ENCODE results near the gene RHOD.

DNA sequence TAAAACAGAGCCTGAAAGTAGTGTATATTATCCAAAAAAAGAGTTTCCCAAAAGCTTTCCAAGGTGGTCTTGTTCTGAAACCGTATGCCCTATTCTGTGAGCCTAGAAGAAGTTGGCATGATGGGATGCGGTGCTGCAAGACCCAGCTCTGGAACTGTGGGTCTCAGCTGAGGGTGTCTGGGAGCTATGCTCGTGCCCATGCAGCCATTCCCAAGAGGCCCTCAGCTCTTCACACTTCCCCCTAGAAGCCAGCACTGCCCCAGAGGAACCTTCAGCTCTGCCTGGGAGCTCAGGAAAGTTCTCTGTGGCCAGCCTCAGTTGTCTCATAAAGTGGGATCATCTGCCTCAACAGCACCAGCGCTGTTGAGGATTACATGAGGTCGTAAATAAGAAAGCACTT, 40.1 kb upstream of the RHOD start:
- TF ChIP-seq POLR2A (IDR thresholded peaks at IDR 0.05) = no peak
- TF ChIP-seq, protein P1, sequence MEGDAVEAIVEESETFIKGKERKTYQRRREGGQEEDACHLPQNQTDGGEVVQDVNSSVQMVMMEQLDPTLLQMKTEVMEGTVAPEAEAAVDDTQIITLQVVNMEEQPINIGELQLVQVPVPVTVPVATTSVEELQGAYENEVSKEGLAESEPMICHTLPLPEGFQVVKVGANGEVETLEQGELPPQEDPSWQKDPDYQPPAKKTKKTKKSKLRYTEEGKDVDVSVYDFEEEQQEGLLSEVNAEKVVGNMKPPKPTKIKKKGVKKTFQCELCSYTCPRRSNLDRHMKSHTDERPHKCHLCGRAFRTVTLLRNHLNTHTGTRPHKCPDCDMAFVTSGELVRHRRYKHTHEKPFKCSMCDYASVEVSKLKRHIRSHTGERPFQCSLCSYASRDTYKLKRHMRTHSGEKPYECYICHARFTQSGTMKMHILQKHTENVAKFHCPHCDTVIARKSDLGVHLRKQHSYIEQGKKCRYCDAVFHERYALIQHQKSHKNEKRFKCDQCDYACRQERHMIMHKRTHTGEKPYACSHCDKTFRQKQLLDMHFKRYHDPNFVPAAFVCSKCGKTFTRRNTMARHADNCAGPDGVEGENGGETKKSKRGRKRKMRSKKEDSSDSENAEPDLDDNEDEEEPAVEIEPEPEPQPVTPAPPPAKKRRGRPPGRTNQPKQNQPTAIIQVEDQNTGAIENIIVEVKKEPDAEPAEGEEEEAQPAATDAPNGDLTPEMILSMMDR (IDR thresholded peaks at IDR 0.05) = no peak
